Measurements from ENCODE around the gene MKI67. TPM values are rescaled to one million over a fixed set of nuclear protein-coding genes. Genes with fewer than 3 reads are reported as not detected.

The MKI67 gene
- total RNA-seq, 3 donors from 2014 or later (not counting 1 experiment from before 2014, with no cell fraction given), result 5.3 to 10.0 (median 6.8) TPM

GRCh38 chr10:128069351-128070051 lies 56.7 kb downstream of the MKI67 start:
- Histone ChIP-seq H3K4me1 (ENCODE audit: control insufficient read depth, insufficient read depth, low read length) (peaks cover 57% of the 10 kb centered on the region), H3K36me3 (ENCODE audit: control insufficient read depth, insufficient read depth, low read length) (peaks cover 91% of the 10 kb centered on the region), H3K27me3 (ENCODE audit: control insufficient read depth, insufficient read depth, low read length) (no peaks in the 10 kb centered on the region), H3K4me3 (ENCODE audit: low read length) (no peak overlapping the region), H3K27ac (ENCODE audit: low read length) (no peak overlapping the region), H3K9me3 (ENCODE audit: control insufficient read depth, insufficient read depth, low read length) (no peaks in the 10 kb centered on the region)
- H3K27me3 Mint-ChIP-seq (ENCODE audit: low read depth in 2 of 2), result no peaks in the 10 kb centered on the region
- H3K36me3 Mint-ChIP-seq, result peaks cover 26% of the 10 kb centered on the region
- DNase-seq, result peak; percentile 78 to 93
- ATAC-seq, result peak; percentile 50 to 78 (median 57)
- TF ChIP-seq, protein P1, sequence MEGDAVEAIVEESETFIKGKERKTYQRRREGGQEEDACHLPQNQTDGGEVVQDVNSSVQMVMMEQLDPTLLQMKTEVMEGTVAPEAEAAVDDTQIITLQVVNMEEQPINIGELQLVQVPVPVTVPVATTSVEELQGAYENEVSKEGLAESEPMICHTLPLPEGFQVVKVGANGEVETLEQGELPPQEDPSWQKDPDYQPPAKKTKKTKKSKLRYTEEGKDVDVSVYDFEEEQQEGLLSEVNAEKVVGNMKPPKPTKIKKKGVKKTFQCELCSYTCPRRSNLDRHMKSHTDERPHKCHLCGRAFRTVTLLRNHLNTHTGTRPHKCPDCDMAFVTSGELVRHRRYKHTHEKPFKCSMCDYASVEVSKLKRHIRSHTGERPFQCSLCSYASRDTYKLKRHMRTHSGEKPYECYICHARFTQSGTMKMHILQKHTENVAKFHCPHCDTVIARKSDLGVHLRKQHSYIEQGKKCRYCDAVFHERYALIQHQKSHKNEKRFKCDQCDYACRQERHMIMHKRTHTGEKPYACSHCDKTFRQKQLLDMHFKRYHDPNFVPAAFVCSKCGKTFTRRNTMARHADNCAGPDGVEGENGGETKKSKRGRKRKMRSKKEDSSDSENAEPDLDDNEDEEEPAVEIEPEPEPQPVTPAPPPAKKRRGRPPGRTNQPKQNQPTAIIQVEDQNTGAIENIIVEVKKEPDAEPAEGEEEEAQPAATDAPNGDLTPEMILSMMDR (IDR thresholded peaks at IDR 0.05), result peak; percentile 81
- peaks cover 62 to 63% of the 10 kb centered on the region in 2 donors for H3K4me1 Mint-ChIP-seq
- intact Hi-C loops (cut with micrococcal nuclease), result loop anchor here (1.0 to 2.0 kb wide), 2 partner anchors 34 to 163 kb away; partner anchors contain the start of gene PTPRE
- H3K9me3 Mint-ChIP-seq, result no peaks in the 10 kb centered on the region
- WGBS (ENCODE audit: insufficient coverage), result 65% methylated on average over 28 of the region's 28 CpGs
- peak overlapping the region; percentile 61 to 72 for H3K27ac Mint-ChIP-seq
- H3K4me3 Mint-ChIP-seq, result peak overlapping the region; percentile 42

- H3K4me1 Mint-ChIP-seq, result peaks cover 61 to 65% of the 10 kb centered on the region in 2 donors
- peak overlapping the region; percentile 42 for H3K4me3 Mint-ChIP-seq
- H3K36me3 Mint-ChIP-seq, result peaks cover 19% of the 10 kb centered on the region
- Histone ChIP-seq H3K27me3 (ENCODE audit: control insufficient read depth, insufficient read depth, low read length) (no peaks in the 10 kb centered on the region), H3K27ac (ENCODE audit: low read length) (no peak overlapping the region), H3K36me3 (ENCODE audit: control insufficient read depth, insufficient read depth, low read length) (peaks cover 83% of the 10 kb centered on the region), H3K4me3 (ENCODE audit: low read length) (no peak overlapping the region), H3K9me3 (ENCODE audit: control insufficient read depth, insufficient read depth, low read length) (no peaks in the 10 kb centered on the region), H3K4me1 (ENCODE audit: control insufficient read depth, insufficient read depth, low read length) (peaks cover 65% of the 10 kb centered on the region)
- no peaks in the 10 kb centered on the region for H3K27me3 Mint-ChIP-seq (ENCODE audit: low read depth in 2 of 2)
- TF ChIP-seq, protein P1 (IDR thresholded peaks at IDR 0.05), result no peak
- intact Hi-C loops (cut with micrococcal nuclease), result loop anchor here (1.0 to 2.0 kb wide), 2 partner anchors 33 to 162 kb away; partner anchors contain the start of gene PTPRE
- no peaks in the 10 kb centered on the region for H3K9me3 Mint-ChIP-seq
- 94% methylated on average over 18 of the region's 19 CpGs for WGBS (ENCODE audit: insufficient coverage)
- DNase-seq (no peak), ATAC-seq (no peak)
- peak overlapping the region; percentile 61 to 88 for H3K27ac Mint-ChIP-seq
Measured at GRCh38 chr10:128068398-128069285, 57.6 kb downstream of the MKI67 start.

DNA sequence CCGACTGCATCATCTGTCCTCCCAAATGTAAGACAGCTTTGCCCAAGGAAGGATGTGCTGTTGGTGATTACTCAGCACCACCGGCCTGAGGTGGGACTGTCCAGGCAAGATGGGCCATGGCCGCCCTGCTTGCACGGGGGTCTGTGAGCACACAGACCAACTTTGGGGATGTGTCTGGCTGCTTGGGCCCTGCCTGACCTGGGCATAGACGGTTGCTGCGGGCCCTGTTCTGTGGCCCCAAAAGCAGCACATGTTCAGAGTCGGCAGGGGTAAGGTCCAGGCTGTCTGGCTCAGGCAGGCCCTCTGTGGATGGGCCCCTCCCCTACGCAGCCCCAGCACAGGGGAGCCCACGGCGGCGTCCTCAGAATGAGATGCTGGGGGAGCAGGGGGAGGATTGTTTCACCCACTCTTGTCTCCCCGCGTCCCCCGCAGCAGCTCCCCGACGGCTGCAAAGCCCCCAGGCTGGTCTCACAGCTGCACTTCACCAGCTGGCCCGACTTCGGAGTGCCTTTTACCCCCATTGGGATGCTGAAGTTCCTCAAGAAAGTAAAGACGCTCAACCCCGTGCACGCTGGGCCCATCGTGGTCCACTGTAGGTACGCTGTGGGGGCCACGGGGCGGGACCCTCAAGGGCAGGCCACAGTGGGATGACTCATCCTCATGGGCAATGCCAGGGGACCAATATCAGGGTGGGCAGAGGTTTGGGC lies 58.4 kb downstream of the MKI67 start:
- Mint-ChIP-seq H3K36me3 (peaks cover 15% of the 10 kb centered on the region), H3K4me1 (peaks cover 61 to 65% of the 10 kb centered on the region in 2 donors), H3K27ac (peak overlapping the region; percentile 88), H3K9me3 (no peaks in the 10 kb centered on the region), H3K4me3 (peak overlapping the region; percentile 73), H3K27me3 (ENCODE audit: low read depth in 2 of 2) (no peaks in the 10 kb centered on the region)
- TF ChIP-seq, protein P1 (IDR thresholded peaks at IDR 0.05), result no peak
- DNase-seq (peak in 1 of 2 donors; percentile 18), ATAC-seq (no peak)
- H3K27me3 ChIP-seq (ENCODE audit: control insufficient read depth, insufficient read depth, low read length), result no peaks in the 10 kb centered on the region
- intact Hi-C loops (cut with micrococcal nuclease), result loop anchor here (2.0 kb wide), 1 partner anchor 161 kb away; the partner anchor contains the start of gene PTPRE
- H3K27ac ChIP-seq (ENCODE audit: low read length), result no peak overlapping the region
- no peaks in the 10 kb centered on the region for H3K9me3 ChIP-seq (ENCODE audit: control insufficient read depth, insufficient read depth, low read length)
- no peak overlapping the region for H3K4me3 ChIP-seq (ENCODE audit: low read length)
- 95% methylated on average over 25 of the region's 25 CpGs for WGBS (ENCODE audit: insufficient coverage)
- peaks cover 67% of the 10 kb centered on the region for H3K4me1 ChIP-seq (ENCODE audit: control insufficient read depth, insufficient read depth, low read length)
- peaks cover 75% of the 10 kb centered on the region for H3K36me3 ChIP-seq (ENCODE audit: control insufficient read depth, insufficient read depth, low read length)
